ENCODE results near the gene RXRA.
A peak's percentile ranks its signal among the peaks of the same experiment; 100 is the strongest.

The RXRA gene

GRCh38 chr9:134424818-134425217 lies 98.6 kb downstream of the RXRA start:
- Histone ChIP-seq H3K36me3 (peaks cover 97% of the 10 kb centered on the region), H3K9me3 (no peaks in the 10 kb centered on the region), H3K27me3 (no peaks in the 10 kb centered on the region), H3K4me3 (ENCODE audit: low read depth in 1 of 2, low read length in 1 of 2) (no peak overlapping the region), H3K4me1 (ENCODE audit: control insufficient read depth in 1 of 2, insufficient read depth in 1 of 2, low read depth in 1 of 2, low read length in 1 of 2) (no peaks in the 10 kb centered on the region), H3K27ac (peak overlapping the region; percentile 31)
- TF ChIP-seq CTCF (IDR thresholded peaks at IDR 0.05) = no peak

- no peaks in the 10 kb centered on the region for H3K27me3 ChIP-seq
- no peak for TF ChIP-seq CTCF (IDR thresholded peaks at IDR 0.05)
- peak overlapping the region; percentile 31 for H3K27ac ChIP-seq
- no peaks in the 10 kb centered on the region for H3K9me3 ChIP-seq
- no peaks in the 10 kb centered on the region for H3K4me1 ChIP-seq (ENCODE audit: control insufficient read depth in 1 of 2, insufficient read depth in 1 of 2, low read depth in 1 of 2, low read length in 1 of 2)
- no peak overlapping the region for H3K4me3 ChIP-seq (ENCODE audit: low read depth in 1 of 2, low read length in 1 of 2)
- peaks cover 97% of the 10 kb centered on the region for H3K36me3 ChIP-seq
Measured at GRCh38 chr9:134425401-134425800, 99.1 kb downstream of the RXRA start.

- H3K27me3 ChIP-seq = no peaks in the 10 kb centered on the region
- TF ChIP-seq CTCF (IDR thresholded peaks at IDR 0.05) = no peak
- H3K27ac ChIP-seq = peak overlapping the region; percentile 31
- H3K4me1 ChIP-seq (ENCODE audit: control insufficient read depth in 1 of 2, insufficient read depth in 1 of 2, low read depth in 1 of 2, low read length in 1 of 2) = no peaks in the 10 kb centered on the region
- H3K9me3 ChIP-seq = no peaks in the 10 kb centered on the region
- H3K4me3 ChIP-seq (ENCODE audit: low read depth in 1 of 2, low read length in 1 of 2) = no peak overlapping the region
- peaks cover 97% of the 10 kb centered on the region for H3K36me3 ChIP-seq
Measured at GRCh38 chr9:134425812-134426211, 99.6 kb downstream of the RXRA start.

GRCh38 chr9:134426436-134426835 lies 100.2 kb downstream of the RXRA start:
- no peaks in the 10 kb centered on the region for H3K9me3 ChIP-seq
- peak overlapping the region; percentile 45 for H3K27ac ChIP-seq
- no peak overlapping the region for H3K4me3 ChIP-seq (ENCODE audit: low read depth in 1 of 2, low read length in 1 of 2)
- no peaks in the 10 kb centered on the region for H3K4me1 ChIP-seq (ENCODE audit: control insufficient read depth in 1 of 2, insufficient read depth in 1 of 2, low read depth in 1 of 2, low read length in 1 of 2)
- peaks cover 97% of the 10 kb centered on the region for H3K36me3 ChIP-seq
- H3K27me3 ChIP-seq = no peaks in the 10 kb centered on the region
- no peak for TF ChIP-seq CTCF (IDR thresholded peaks at IDR 0.05)

GRCh38 chr9:134427153-134427782 lies 101.0 kb downstream of the RXRA start:
- H3K4me3 ChIP-seq (ENCODE audit: low read depth in 1 of 2, low read length in 1 of 2) = no peak overlapping the region
- TF ChIP-seq CTCF (IDR thresholded peaks at IDR 0.05) = no peak
- H3K27me3 ChIP-seq = no peaks in the 10 kb centered on the region
- H3K4me1 ChIP-seq (ENCODE audit: control insufficient read depth in 1 of 2, insufficient read depth in 1 of 2, low read depth in 1 of 2, low read length in 1 of 2) = no peaks in the 10 kb centered on the region
- peak overlapping the region; percentile 45 for H3K27ac ChIP-seq
- H3K36me3 ChIP-seq = peaks cover 97% of the 10 kb centered on the region
- H3K9me3 ChIP-seq = no peaks in the 10 kb centered on the region
